Fibroblast of mammary gland (primary cell): ENCODE data around the gene FGF1.

Source experiments
- DNase-seq: peaks from one replicate; pipeline ENCODE4 v3.0.0-alpha.2; 2010; ENCODE audit warnings: low read depth
- H3K4me3 ChIP-seq: 2 replicates; pipeline ENCODE4 v1.5.1; 2011; ENCODE audit warnings: low read depth, mild to moderate bottlenecking, low read length, moderate library complexity; ENCODE audit not compliant: control insufficient read depth
- CTCF ChIP-seq: conservative IDR thresholded peaks from 2 replicates; pipeline ENCODE4 v1.5.1; 2011; ENCODE audit warnings: low read depth, low read length, inconsistent platforms; ENCODE audit not compliant: control insufficient read depth, insufficient read depth

FGF1 gene

GRCh38 chr5:142697356-142698255, 11.7 kb upstream of the FGF1 start:
- no peak overlapping the region for H3K4me3 ChIP-seq
- peak; percentile 82 for DNase-seq
- no peak for TF ChIP-seq CTCF

GRCh38 chr5:142696379-142696778, 10.5 kb upstream of the FGF1 start:
- no peak overlapping the region for H3K4me3 ChIP-seq
- no peak for TF ChIP-seq CTCF
- DNase-seq, result no peak

- no peak overlapping the region for H3K4me3 ChIP-seq
- no peak for TF ChIP-seq CTCF
- DNase-seq, result no peak
Measured at GRCh38 chr5:142694092-142694856, 8.4 kb upstream of the FGF1 start.

GRCh38 chr5:142692321-142692894, 6.5 kb upstream of the FGF1 start:
- no peak overlapping the region for H3K4me3 ChIP-seq
- TF ChIP-seq CTCF, result no peak
- DNase-seq, result no peak

GRCh38 chr5:142690667-142691066, 4.8 kb upstream of the FGF1 start:
- TF ChIP-seq CTCF, result no peak
- no peak overlapping the region for H3K4me3 ChIP-seq
- no peak for DNase-seq

GRCh38 chr5:142689081-142689480, 3.2 kb upstream of the FGF1 start:
- DNase-seq, result no peak
- TF ChIP-seq CTCF, result no peak
- H3K4me3 ChIP-seq, result no peak overlapping the region
